PC-3 (cell line): Measurements from ENCODE around the gene NAPG. TPM values are rescaled to one million over a fixed set of nuclear protein-coding genes. Genes with fewer than 3 reads are reported as not detected.

ENCODE experiments used
- ATAC-seq: fragments of 200-7000 bp; cut with Tn5 transposase; 2 replicates; pipeline ENCODE4 v1.9.1; 2020; ENCODE audit warnings: mild to moderate bottlenecking, moderate library complexity
- BruUV-seq: library from RNA; stranded (reverse); fragments of 400-500 nt; replicated peaks from 2 replicates; lab custom pipeline; 2021; lab: Mats Ljungman, UMichigan
- CTCF ChIA-PET: fragments of 300-600 bp; sonication (Branson Sonifier 250); formaldehyde crosslinking; loops from one replicate; lab custom pipeline; 2022; ENCODE audit warnings: antibody characterized with exemption; lab: Charles Lee
- POLR2A ChIA-PET: fragments of 300-600 bp; sonication (Branson Sonifier 250); formaldehyde crosslinking; loops from one replicate; lab custom pipeline; 2022; ENCODE audit warnings: antibody characterized with exemption; ENCODE audit not compliant: unreplicated experiment; lab: Charles Lee
- DNase-seq: peaks from one replicate; pipeline ENCODE4 v3.0.0-alpha.2; 2015
- H2AFZ ChIP-seq: fragments of 300-600 bp; sonication (generic); 2 replicates; pipeline ENCODE4 v1.6.0; 2016; ENCODE audit warnings: antibody characterized with exemption, low read length
- H3F3A ChIP-seq: fragments of 300-600 bp; sonication (generic); one replicate; pipeline ENCODE4 v1.6.0; 2017; ENCODE audit warnings: antibody characterized with exemption, low read length, control low read depth, mild to moderate bottlenecking; ENCODE audit not compliant: unreplicated experiment
- H3K27ac ChIP-seq: fragments of 300-600 bp; sonication (generic); 2 replicates; pipeline ENCODE4 v1.5.1; 2016; ENCODE audit warnings: mild to moderate bottlenecking, low read length
- H3K27me3 ChIP-seq: fragments of 300-600 bp; sonication (generic); 2 replicates; pipeline ENCODE4 v1.6.1; 2016; ENCODE audit warnings: low read length, mixed read lengths
- H3K36me3 ChIP-seq: fragments of 300-600 bp; sonication (generic); 2 replicates; pipeline ENCODE4 v1.6.1; 2016; ENCODE audit warnings: low read depth, mixed run types, low read length, mixed read lengths
- H3K4me1 ChIP-seq: fragments of 300-600 bp; sonication (generic); 2 replicates; pipeline ENCODE4 v1.5.1; 2016; ENCODE audit warnings: low read length; ENCODE audit not compliant: insufficient read depth
- H3K4me2 ChIP-seq: fragments of 300-600 bp; sonication (generic); 2 replicates; pipeline ENCODE4 v1.6.0; 2016; ENCODE audit warnings: low read length
- H3K4me3 ChIP-seq: fragments of 300-600 bp; sonication (generic); 2 replicates; pipeline ENCODE4 v1.5.1; 2016; ENCODE audit warnings: mild to moderate bottlenecking, low read length, mixed read lengths
- H3K79me2 ChIP-seq: fragments of 300-600 bp; sonication (generic); 2 replicates; pipeline ENCODE4 v1.6.1; 2017; ENCODE audit warnings: low read length, mixed read lengths
- H3K9ac ChIP-seq: fragments of 300-600 bp; sonication (generic); 2 replicates; pipeline ENCODE4 v1.6.0; 2016; ENCODE audit warnings: mild to moderate bottlenecking, low read length
- H3K9me2 ChIP-seq: fragments of 300-600 bp; sonication (generic); replicated peaks from 2 replicates; pipeline ENCODE4 v1.6.1; 2016; ENCODE audit warnings: mixed run types, low read length, mixed read lengths
- H3K9me3 ChIP-seq: fragments of 300-600 bp; sonication (generic); 2 replicates; pipeline ENCODE4 v1.6.1; 2016; ENCODE audit warnings: low read length, mixed read lengths
- H4K20me1 ChIP-seq: fragments of 300-600 bp; sonication (generic); 2 replicates; pipeline ENCODE4 v1.6.1; 2016; ENCODE audit warnings: low read length, mixed read lengths
- EZH2 ChIP-seq: fragments of 300-600 bp; sonication (generic); IDR thresholded peaks from one replicate; pipeline ENCODE4 v1.6.1; 2017; ENCODE audit warnings: antibody characterized with exemption, mild to moderate bottlenecking, low read length; ENCODE audit not compliant: unreplicated experiment
- EZH2phosphoT487 ChIP-seq: fragments of 300-600 bp; sonication (generic); IDR thresholded peaks from 2 replicates; pipeline ENCODE4 v1.6.1; 2018; ENCODE audit warnings: mild to moderate bottlenecking, antibody characterized with exemption, low read length, borderline replicate concordance
- intact Hi-C: fragments of 100-400 bp; cut with micrococcal nuclease; formaldehyde crosslinking; loops from 2 replicates; pipeline ENCODE4 v1.9.0; 2023
- total RNA-seq: library from RNA; depleted of rRNA; stranded (reverse); fragments of >200 nt; gene quantifications from 2 replicates; pipeline ENCODE4 v1.2.3, GENCODE V29; 2014
- TF ChIP-seq, protein P1 (sequence below): fragments of 300-600 bp; sonication (generic); conservative IDR thresholded peaks from 2 replicates; pipeline ENCODE4 v1.5.1; 2017; ENCODE audit warnings: antibody characterized with exemption, low read depth, mild to moderate bottlenecking, low read length

Gene NAPG
- total RNA-seq, 1 experiment from 2014 or later, result 24.7 TPM

DNA sequence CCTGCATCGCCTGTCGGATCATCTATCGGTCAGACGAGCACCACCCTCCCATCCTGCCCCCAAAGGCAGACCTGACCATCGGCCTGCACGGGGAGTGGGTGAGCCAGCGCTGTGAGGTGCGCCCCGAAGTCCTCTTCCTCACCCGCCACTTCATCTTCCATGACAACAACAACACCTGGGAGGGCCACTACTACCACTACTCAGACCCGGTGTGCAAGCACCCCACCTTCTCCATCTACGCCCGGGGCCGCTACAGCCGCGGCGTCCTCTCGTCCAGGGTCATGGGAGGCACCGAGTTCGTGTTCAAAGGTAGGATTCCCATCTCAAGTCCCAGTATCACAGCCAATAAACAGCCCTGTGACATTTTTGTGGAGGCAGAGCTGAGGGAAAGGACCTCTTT lies 40.4 kb upstream of the NAPG start:
- no peak overlapping the region for H2AFZ ChIP-seq
- H3K9me2 ChIP-seq, result no peaks in the 10 kb centered on the region
- H3K9me3 ChIP-seq, result no peaks in the 10 kb centered on the region
- H4K20me1 ChIP-seq, result no peaks in the 10 kb centered on the region
- DNase-seq, result no peak
- H3K9ac ChIP-seq, result no peak overlapping the region
- ChIA-PET POLR2A (no interaction called here), CTCF (no interaction called here)
- intact Hi-C loops, result no loop called here
- no peaks in the 10 kb centered on the region for H3K36me3 ChIP-seq
- H3F3A ChIP-seq, result no peaks in the 10 kb centered on the region
- no peak overlapping the region for H3K27ac ChIP-seq
- ATAC-seq, result no peak
- H3K4me1 ChIP-seq, result no peaks in the 10 kb centered on the region
- H3K4me2 ChIP-seq, result no peak overlapping the region
- no peak for TF ChIP-seq EZH2phosphoT487
- no peak for TF ChIP-seq EZH2
- TF ChIP-seq, protein P1, sequence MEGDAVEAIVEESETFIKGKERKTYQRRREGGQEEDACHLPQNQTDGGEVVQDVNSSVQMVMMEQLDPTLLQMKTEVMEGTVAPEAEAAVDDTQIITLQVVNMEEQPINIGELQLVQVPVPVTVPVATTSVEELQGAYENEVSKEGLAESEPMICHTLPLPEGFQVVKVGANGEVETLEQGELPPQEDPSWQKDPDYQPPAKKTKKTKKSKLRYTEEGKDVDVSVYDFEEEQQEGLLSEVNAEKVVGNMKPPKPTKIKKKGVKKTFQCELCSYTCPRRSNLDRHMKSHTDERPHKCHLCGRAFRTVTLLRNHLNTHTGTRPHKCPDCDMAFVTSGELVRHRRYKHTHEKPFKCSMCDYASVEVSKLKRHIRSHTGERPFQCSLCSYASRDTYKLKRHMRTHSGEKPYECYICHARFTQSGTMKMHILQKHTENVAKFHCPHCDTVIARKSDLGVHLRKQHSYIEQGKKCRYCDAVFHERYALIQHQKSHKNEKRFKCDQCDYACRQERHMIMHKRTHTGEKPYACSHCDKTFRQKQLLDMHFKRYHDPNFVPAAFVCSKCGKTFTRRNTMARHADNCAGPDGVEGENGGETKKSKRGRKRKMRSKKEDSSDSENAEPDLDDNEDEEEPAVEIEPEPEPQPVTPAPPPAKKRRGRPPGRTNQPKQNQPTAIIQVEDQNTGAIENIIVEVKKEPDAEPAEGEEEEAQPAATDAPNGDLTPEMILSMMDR, result no peak
- H3K4me3 ChIP-seq, result no peak overlapping the region
- BruUV-seq, result no TSS peak
- H3K27me3 ChIP-seq, result peaks cover 81% of the 10 kb centered on the region
- no peaks in the 10 kb centered on the region for H3K79me2 ChIP-seq

DNA sequence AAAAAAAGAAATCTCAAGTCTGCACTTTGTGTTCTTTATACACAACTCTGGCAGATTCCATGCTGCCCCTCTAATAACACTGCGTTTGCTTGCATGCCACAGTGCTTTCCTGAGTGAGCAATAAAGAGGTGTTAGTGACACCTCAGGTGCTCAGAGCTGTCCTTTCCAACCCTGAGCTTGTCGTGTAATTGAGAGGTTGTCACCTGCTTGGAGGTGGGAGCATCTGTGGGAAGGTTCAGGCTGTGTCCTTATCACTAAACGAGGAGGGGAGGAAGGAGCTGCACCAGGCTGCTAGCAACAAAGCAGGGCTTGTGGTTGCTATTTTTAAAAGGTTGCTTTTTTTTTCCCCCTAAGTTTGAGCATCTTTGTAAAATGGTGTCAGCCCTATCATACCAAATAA lies 39.5 kb upstream of the NAPG start:
- DNase-seq, result no peak
- TF ChIP-seq EZH2phosphoT487 (no peak), EZH2 (no peak)
- TF ChIP-seq, protein P1, result no peak
- ATAC-seq, result no peak
- intact Hi-C loops, result no loop called here
- Histone ChIP-seq H4K20me1 (no peaks in the 10 kb centered on the region), H3K27ac (no peak overlapping the region), H3K9ac (no peak overlapping the region), H3K79me2 (no peaks in the 10 kb centered on the region), H3K4me3 (no peak overlapping the region), H2AFZ (no peak overlapping the region), H3K27me3 (peaks cover 72% of the 10 kb centered on the region), H3F3A (no peaks in the 10 kb centered on the region), H3K36me3 (no peaks in the 10 kb centered on the region), H3K4me2 (no peak overlapping the region), H3K9me2 (no peaks in the 10 kb centered on the region), H3K9me3 (no peaks in the 10 kb centered on the region), H3K4me1 (no peaks in the 10 kb centered on the region)
- POLR2A ChIA-PET, result no interaction called here
- no TSS peak for BruUV-seq
- CTCF ChIA-PET, result no interaction called here

DNA sequence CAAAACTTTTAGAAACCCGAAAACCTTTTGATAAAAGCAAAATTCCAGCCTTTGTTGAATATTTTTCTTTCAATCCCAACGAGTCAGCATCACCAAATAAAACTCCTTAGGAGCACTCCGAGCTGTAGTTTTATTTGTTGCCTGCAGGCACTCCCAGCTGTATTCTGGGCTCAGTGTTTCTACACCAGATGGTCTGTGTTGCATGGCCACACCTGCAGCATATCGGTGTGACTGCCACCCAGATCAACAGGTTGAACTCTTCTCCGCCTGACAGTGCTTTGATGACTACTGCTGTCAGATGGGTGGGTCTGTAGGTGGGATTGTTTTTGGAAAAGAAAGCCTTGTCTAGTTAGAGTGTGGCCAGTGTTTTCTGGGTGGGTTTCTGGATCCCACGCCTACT lies 38.7 kb upstream of the NAPG start:
- intact Hi-C loops, result no loop called here
- H3K9me3 ChIP-seq, result no peaks in the 10 kb centered on the region
- BruUV-seq, result no TSS peak
- no peak overlapping the region for H3K27ac ChIP-seq
- no peak overlapping the region for H2AFZ ChIP-seq
- H3K9ac ChIP-seq, result no peak overlapping the region
- H3K4me1 ChIP-seq, result no peaks in the 10 kb centered on the region
- H3K27me3 ChIP-seq, result peaks cover 64% of the 10 kb centered on the region
- TF ChIP-seq EZH2phosphoT487 (no peak), EZH2 (no peak)
- TF ChIP-seq, protein P1, result no peak
- no peaks in the 10 kb centered on the region for H3F3A ChIP-seq
- POLR2A ChIA-PET, result no interaction called here
- CTCF ChIA-PET, result no interaction called here
- H4K20me1 ChIP-seq, result no peaks in the 10 kb centered on the region
- H3K9me2 ChIP-seq, result no peaks in the 10 kb centered on the region
- DNase-seq (no peak), ATAC-seq (no peak)
- no peak overlapping the region for H3K4me3 ChIP-seq
- H3K4me2 ChIP-seq, result no peak overlapping the region
- no peaks in the 10 kb centered on the region for H3K79me2 ChIP-seq
- no peaks in the 10 kb centered on the region for H3K36me3 ChIP-seq
